HFFc6 (cell line): ENCODE results near the gene ZNF528. TPM values are rescaled to one million over a fixed set of nuclear protein-coding genes. Genes with fewer than 3 reads are reported as not detected.

Source experiments
- DNase-seq: peaks from one replicate; pipeline ENCODE4 v3.0.0-alpha.2; 2018
- H3K27ac Mint-ChIP-seq: 2 replicates; pipeline ENCODE4 v1.8.0; 2020; ENCODE audit warnings: mild to moderate bottlenecking, mixed read lengths
- H3K27me3 Mint-ChIP-seq: 2 replicates; pipeline ENCODE4 v1.8.0; 2021; ENCODE audit warnings: mild to moderate bottlenecking, moderate library complexity, mixed read lengths; ENCODE audit not compliant: insufficient read depth
- H3K36me3 Mint-ChIP-seq: 2 replicates; pipeline ENCODE4 v1.8.0; 2021; ENCODE audit warnings: low read depth, mixed read lengths
- H3K4me1 Mint-ChIP-seq: 2 replicates; pipeline ENCODE4 v1.8.0; 2020; ENCODE audit warnings: low read depth, mixed read lengths
- H3K4me3 Mint-ChIP-seq: 2 replicates; pipeline ENCODE4 v1.8.0; 2020; ENCODE audit warnings: mild to moderate bottlenecking, moderate library complexity, mixed read lengths
- H3K9me3 Mint-ChIP-seq: 2 replicates; pipeline ENCODE4 v1.8.0; 2020; ENCODE audit warnings: mild to moderate bottlenecking, mixed read lengths
- CTCF ChIP-seq: fragments of 200-600 bp; sonication (generic); IDR thresholded peaks from 2 replicates; pipeline ENCODE4 v1.5.0; 2021; ENCODE audit warnings: antibody characterized with exemption, mild to moderate bottlenecking
- total RNA-seq, 6 experiments: library from RNA; stranded (reverse); fragmentation: NEBNext Ultra II Directional; extraction: Animal tissue kit (Norgen Biotek cat#: 25700); gene quantifications; 2 replicates in 1 of 6; 3 replicates in 5 of 6; pipeline ENCODE4 v1.2.3, GENCODE V29; 2021

Gene ZNF528
- total RNA-seq, 6 experiments from 2014 or later = 9.7 to 21.2 (median 17.5) TPM

DNA sequence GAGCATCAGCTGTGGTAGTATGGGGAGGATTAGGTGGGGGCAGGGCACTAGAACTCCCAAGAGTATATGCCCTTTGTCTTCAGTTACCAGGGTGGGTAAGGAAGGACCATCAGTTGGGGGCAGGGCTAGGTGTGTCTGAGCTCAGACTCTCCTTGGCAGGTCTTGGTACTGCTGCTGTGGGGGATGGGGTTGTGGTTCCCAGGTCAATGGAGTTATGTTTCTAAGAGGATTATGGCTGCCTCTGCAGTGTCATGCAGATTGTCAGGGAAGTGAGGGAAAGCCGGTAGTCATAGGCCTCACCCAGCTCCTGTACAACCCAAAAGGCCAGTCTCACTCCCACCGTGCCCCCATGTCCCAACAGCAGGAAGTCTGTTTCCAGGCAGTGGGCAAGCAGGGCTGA lies 46.9 kb downstream of the ZNF528 start:
- Mint-ChIP-seq H3K27ac (no peak overlapping the region), H3K9me3 (peaks cover 74% of the 10 kb centered on the region)

GRCh38 chr19:52451241-52451640 lies 53.6 kb downstream of the ZNF528 start:
- Mint-ChIP-seq H3K4me1 (peaks cover 11% of the 10 kb centered on the region), H3K9me3 (peaks cover 77% of the 10 kb centered on the region), H3K27me3 (no peaks in the 10 kb centered on the region; the same call in 1 of the 2 replicates), H3K27ac (no peak overlapping the region), H3K36me3 (peaks cover 44% of the 10 kb centered on the region), H3K4me3 (no peak overlapping the region)
- no peak for TF ChIP-seq CTCF
- DNase-seq = no peak

More for the DNA sequence above, 46.9 kb downstream of the ZNF528 start:
- peaks cover 12% of the 10 kb centered on the region; the same call in 1 of the 2 replicates for H3K36me3 Mint-ChIP-seq
- H3K4me1 Mint-ChIP-seq = no peaks in the 10 kb centered on the region
- no peak for DNase-seq
- H3K27me3 Mint-ChIP-seq = no peaks in the 10 kb centered on the region
- no peak for TF ChIP-seq CTCF
- no peak overlapping the region for H3K4me3 Mint-ChIP-seq

- Mint-ChIP-seq H3K27ac (peak within 1 kb of the TSS; percentile 81), H3K9me3 (peaks cover 92% of the 10 kb centered on the region), H3K27me3 (peaks cover 1% of the 10 kb centered on the region), H3K4me3 (peak within 1 kb of the TSS; percentile 88), H3K36me3 (peaks cover 60% of the 10 kb centered on the region), H3K4me1 (peaks cover 11% of the 10 kb centered on the region)
- no peak for TF ChIP-seq CTCF
- DNase-seq = peak; percentile 52
These were observed 55.9 kb downstream of the ZNF528 start, which contains the start of gene ZNF578 for GRCh38 chr19:52453324-52454094. TSS of gene ZNF578 (plus strand) at chr19:52453553. CDS start at chr19:52501846, 48,293 bp downstream.

GRCh38 chr19:52464798-52465470 lies 67.3 kb downstream of the ZNF528 start:
- Mint-ChIP-seq H3K9me3 (peaks cover 91% of the 10 kb centered on the region), H3K27me3 (no peaks in the 10 kb centered on the region; the same call in none of the 2 replicates), H3K4me3 (no peak overlapping the region), H3K27ac (no peak overlapping the region), H3K36me3 (peaks cover 43% of the 10 kb centered on the region), H3K4me1 (no peaks in the 10 kb centered on the region)
- no peak for TF ChIP-seq CTCF
- no peak for DNase-seq

Other genes with a start within 250 kb of the ZNF528 start
- gene ZNF836, start 226.2 kb upstream of the ZNF528 start, total RNA-seq = 1 to 10 TPM; 4.6 to 7.0 (median 5.9) TPM
- gene PPP2R1A, start 207.8 kb upstream of the ZNF528 start, total RNA-seq = 100 to 1,000 TPM; 326 to 383 (median 349) TPM
- gene ZNF766, start 128.3 kb upstream of the ZNF528 start, total RNA-seq = 10 to 100 TPM in 5 of 6 experiments, 1 to 10 TPM in 1; 9.6 to 12.0 (median 10.8) TPM
- gene ZNF480, start 100.7 kb upstream of the ZNF528 start, total RNA-seq = 10 to 100 TPM in 5 of 6 experiments, 1 to 10 TPM in 1; 9.8 to 12.5 (median 11.9) TPM
- gene ZNF610, start 61.6 kb upstream of the ZNF528 start, total RNA-seq = under 1 TPM in 1 of 6 experiments, not detected in 5; 0.14 TPM
- gene ZNF880, start 27.9 kb upstream of the ZNF528 start, total RNA-seq = 10 to 100 TPM in 4 of 6 experiments, 1 to 10 TPM in 2; 7.5 to 21.7 (median 19.5) TPM
- not detected for gene ZNF534, start 31.3 kb downstream of the ZNF528 start, total RNA-seq
- gene ZNF578, start 55.7 kb downstream of the ZNF528 start, total RNA-seq = 1 to 10 TPM in 4 of 6 experiments, under 1 TPM in 2; 0.94 to 1.4 (median 1.0) TPM
- gene ZNF808, start 129.8 kb downstream of the ZNF528 start, total RNA-seq = 10 to 100 TPM; 14.7 to 17.6 (median 15.8) TPM
- 10 to 100 TPM in 1 of 6 experiments, 1 to 10 TPM in 5; 7.0 to 10.0 (median 8.5) TPM for gene ZNF701, start 172.4 kb downstream of the ZNF528 start, total RNA-seq
- 10 to 100 TPM; 22.8 to 31.1 (median 26.0) TPM for gene ZNF83, start 240.5 kb downstream of the ZNF528 start, total RNA-seq